Activated naive CD4-positive, alpha-beta T cell treated with anti-CD3 and anti-CD28 coated beads, Interleukin-2, amount 10 ng/mL, durations not matched to agents 7 days and 5 days (primary cell): ENCODE measurements around the gene CCDC87.
A peak's percentile ranks its signal among the peaks of the same experiment; 100 is the strongest.

Source experiments
- CTCF ChIA-PET: fragments of 350-600 bp; sonication (Branson Sonifier 250); formaldehyde crosslinking; loops from one replicate; lab custom pipeline; 2021; ENCODE audit warnings: antibody characterized with exemption; lab: Charles Lee
- DNase-seq: peaks from one replicate; pipeline ENCODE4 v3.0.0-alpha.2; 2020
- H3K27ac Mint-ChIP-seq: one replicate; pipeline ENCODE4 v1.8.0; 2021; ENCODE audit warnings: mild to moderate bottlenecking, moderate library complexity, mixed read lengths
- H3K27me3 Mint-ChIP-seq: one replicate; pipeline ENCODE4 v1.8.0; 2021; ENCODE audit warnings: mild to moderate bottlenecking, mixed read lengths
- H3K36me3 Mint-ChIP-seq: one replicate; pipeline ENCODE4 v1.8.0; 2021; ENCODE audit warnings: mixed read lengths
- H3K4me1 Mint-ChIP-seq: one replicate; pipeline ENCODE4 v1.8.0; 2021; ENCODE audit warnings: mixed read lengths
- H3K4me3 Mint-ChIP-seq: one replicate; pipeline ENCODE4 v1.8.0; 2021; ENCODE audit warnings: mild to moderate bottlenecking, moderate library complexity, mixed read lengths
- H3K9me3 Mint-ChIP-seq: one replicate; pipeline ENCODE4 v1.8.0; 2021; ENCODE audit warnings: mixed read lengths

CCDC87 gene

DNA sequence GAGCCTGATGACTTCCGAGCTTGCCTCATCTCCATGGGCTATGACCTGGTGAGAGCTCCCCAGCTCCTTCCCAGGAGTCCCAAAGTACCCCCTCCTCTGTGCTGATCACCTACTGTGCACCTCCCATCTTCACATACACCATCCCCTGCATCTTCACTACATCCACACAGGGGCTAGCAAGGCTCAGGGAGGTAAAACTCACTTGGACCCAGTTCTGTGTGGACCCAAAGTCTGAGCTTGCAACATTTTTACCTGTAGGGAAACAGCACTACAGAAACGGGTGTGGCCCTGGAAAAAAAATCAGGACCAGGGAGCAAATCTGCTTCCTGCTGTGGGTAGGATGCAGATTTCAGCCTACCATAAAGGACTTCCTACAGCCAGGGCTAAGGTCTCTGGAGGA, 30.6 kb downstream of the CCDC87 start:
- Mint-ChIP-seq H3K9me3 (no peaks in the 10 kb centered on the region), H3K36me3 (no peaks in the 10 kb centered on the region), H3K4me1 (peaks cover 3% of the 10 kb centered on the region), H3K4me3 (no peak overlapping the region), H3K27ac (no peak overlapping the region), H3K27me3 (peaks cover 61% of the 10 kb centered on the region)
- CTCF ChIA-PET = interaction anchor here (5.1 kb wide), 1 partner anchor 16 kb away, joined by 19 read pairs; no protein-coding TSS in a partner anchor
- no peak for DNase-seq

DNA sequence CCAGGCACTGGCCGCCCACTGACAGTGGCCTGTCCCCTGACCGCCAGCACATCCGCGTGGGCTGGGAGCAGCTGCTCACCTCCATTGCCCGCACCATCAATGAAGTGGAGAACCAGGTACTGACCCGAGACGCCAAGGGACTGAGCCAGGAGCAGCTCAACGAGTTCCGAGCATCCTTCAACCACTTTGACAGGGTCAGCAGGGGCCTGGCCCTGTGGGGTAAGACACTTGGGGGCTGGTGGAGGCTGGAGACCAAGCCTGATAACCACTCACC, 31.0 kb downstream of the CCDC87 start:
- DNase-seq = no peak
- Mint-ChIP-seq H3K4me1 (peaks cover 3% of the 10 kb centered on the region), H3K27ac (no peak overlapping the region), H3K9me3 (no peaks in the 10 kb centered on the region), H3K36me3 (no peaks in the 10 kb centered on the region), H3K4me3 (no peak overlapping the region), H3K27me3 (peaks cover 61% of the 10 kb centered on the region)
- CTCF ChIA-PET = interaction anchor here (5.1 kb wide), 1 partner anchor 17 kb away, joined by 19 read pairs; no protein-coding TSS in a partner anchor

DNA sequence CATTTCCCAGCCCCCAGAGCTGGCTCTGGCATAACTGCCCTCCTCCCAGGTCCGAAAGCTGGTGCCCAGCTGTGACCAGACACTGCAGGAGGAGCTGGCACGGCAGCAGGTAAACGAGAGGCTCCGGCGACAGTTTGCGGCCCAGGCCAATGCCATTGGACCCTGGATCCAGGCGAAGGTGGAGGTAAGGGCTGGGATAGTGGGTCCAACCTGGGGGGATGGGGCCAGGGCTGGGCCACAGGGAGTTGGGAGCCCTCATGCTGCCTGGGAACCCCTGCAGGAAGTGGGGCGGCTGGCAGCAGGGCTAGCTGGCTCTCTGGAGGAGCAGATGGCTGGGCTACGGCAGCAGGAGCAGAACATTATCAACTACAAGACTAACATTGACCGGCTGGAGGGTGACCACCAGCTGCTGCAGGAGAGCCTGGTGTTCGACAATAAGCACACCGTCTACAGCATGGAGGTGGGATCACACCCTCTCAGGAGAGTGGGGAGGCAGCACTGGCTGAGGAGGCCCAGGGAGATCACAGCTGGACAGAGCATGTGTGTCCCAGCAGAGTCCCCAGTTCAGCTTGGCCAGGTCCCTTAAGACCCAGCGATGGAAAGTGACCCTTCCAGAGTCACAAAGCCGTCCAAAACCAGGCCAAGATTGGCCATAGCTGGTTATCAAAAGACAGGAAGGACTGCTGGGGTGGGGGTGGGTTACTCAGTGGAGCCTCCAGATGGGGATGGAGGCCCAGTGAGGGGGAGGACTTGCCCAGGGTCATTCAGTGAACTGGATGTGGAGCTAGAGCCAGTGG, 31.5 kb downstream of the CCDC87 start:
- peaks cover 59% of the 10 kb centered on the region for H3K27me3 Mint-ChIP-seq
- no peak overlapping the region for H3K27ac Mint-ChIP-seq
- H3K4me1 Mint-ChIP-seq = peaks cover 3% of the 10 kb centered on the region
- no peak overlapping the region for H3K4me3 Mint-ChIP-seq
- no peak for DNase-seq
- CTCF ChIA-PET = interaction anchor here (5.1 kb wide), 1 partner anchor 17 kb away, joined by 19 read pairs; no protein-coding TSS in a partner anchor
- H3K9me3 Mint-ChIP-seq = no peaks in the 10 kb centered on the region
- H3K36me3 Mint-ChIP-seq = no peaks in the 10 kb centered on the region

DNA sequence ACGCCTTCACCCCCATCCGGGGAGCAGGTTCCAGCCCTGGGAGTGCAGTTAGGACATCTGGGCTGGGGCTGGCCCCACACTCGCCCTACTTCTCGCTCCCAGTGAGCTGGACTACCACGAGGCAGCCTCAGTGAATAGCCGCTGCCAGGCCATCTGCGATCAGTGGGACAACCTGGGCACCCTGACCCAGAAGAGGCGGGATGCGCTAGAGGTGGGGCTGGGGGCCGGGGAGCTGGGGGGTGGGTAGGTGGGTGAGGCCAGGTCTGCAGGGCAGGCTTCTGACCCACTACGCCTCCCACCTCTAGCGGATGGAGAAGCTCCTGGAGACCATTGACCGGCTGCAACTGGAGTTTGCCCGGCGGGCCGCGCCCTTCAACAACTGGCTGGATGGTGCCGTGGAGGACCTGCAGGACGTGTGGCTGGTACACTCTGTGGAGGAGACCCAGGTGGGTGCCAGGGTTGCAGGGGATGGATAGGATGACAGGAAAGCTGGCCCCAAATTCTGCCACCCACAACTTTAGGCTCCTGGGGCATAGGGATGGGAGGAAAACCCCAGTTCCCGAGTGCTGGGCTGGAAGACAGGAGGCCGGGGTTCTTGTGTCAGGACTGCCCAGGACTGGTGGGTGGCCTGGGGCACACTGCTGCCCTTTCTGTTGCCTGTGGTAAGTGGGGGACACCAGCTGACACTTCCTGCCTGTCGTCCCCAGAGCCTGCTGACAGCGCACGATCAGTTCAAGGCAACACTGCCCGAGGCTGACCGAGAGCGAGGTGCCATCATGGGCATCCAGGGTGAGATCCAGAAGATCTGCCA, 32.8 kb downstream of the CCDC87 start:
- H3K9me3 Mint-ChIP-seq = no peaks in the 10 kb centered on the region
- no peaks in the 10 kb centered on the region for H3K36me3 Mint-ChIP-seq
- peaks cover 59% of the 10 kb centered on the region for H3K27me3 Mint-ChIP-seq
- DNase-seq = no peak
- no peak overlapping the region for H3K4me3 Mint-ChIP-seq
- H3K27ac Mint-ChIP-seq = no peak overlapping the region
- CTCF ChIA-PET = interaction anchor here (5.1 kb wide), 1 partner anchor 19 kb away, joined by 19 read pairs; no protein-coding TSS in a partner anchor
- H3K4me1 Mint-ChIP-seq = peaks cover 3% of the 10 kb centered on the region

DNA sequence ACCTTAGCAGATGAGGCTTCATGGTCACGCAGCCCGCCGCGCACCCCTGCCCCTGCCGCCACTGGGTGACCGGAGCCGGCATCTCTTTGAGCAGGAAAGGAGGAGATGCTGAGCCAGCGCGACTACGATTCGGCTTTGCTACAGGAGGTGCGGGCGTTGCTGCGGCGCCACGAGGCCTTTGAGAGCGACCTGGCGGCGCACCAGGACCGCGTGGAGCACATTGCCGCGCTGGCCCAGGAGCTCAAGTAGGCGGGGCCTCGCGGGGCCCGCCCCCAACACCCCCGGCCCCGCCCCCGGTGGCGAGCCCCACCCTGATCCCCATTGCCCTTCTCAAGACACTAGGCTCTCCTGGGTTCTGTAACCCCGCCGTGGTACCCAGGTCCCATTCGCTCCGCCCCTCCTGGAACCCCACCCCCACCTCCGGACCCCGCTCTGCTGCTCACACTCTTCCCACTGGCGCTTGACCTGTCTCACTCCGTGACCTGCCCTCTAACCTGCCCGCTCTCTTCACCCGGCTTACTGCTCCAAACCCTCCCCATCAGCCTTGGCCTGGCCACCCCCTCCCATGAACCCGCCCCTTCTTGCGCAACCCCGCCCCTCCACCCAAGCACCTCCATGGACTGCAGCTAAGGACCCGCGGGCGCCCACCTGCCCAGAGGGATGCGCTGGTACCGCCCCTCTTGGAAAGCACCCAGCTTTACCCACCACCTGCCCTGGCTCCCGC, 33.6 kb downstream of the CCDC87 start:
- DNase-seq = peak; percentile 49

DNA sequence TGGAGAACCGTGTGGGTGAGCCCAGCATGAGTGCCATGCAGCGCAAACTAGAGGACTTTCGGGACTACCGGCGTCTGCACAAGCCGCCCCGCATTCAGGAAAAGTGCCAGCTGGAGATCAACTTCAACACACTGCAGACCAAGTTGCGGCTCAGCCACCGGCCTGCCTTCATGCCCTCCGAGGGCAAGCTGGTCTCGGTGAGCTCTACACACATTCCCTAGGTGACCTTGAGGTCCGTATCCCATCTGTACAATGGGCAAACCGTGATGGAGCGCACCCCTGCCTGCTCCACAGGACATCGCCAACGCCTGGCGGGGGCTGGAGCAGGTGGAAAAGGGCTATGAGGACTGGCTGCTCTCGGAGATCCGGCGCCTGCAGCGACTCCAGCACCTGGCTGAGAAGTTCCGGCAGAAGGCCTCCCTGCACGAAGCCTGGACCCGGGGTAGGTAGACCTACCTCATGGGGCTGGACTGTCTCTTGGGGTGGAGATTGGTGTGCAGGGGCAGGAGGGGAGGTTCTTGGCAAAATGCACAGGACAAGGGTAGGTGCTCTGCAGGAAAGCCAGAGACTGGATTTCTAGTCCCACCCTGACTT, 35.0 kb downstream of the CCDC87 start:
- peaks cover 66% of the 10 kb centered on the region for H3K27me3 Mint-ChIP-seq
- no peak overlapping the region for H3K27ac Mint-ChIP-seq
- H3K4me3 Mint-ChIP-seq = no peak overlapping the region
- CTCF ChIA-PET = no interaction called here
- H3K4me1 Mint-ChIP-seq = peaks cover 3% of the 10 kb centered on the region
- no peak for DNase-seq
- H3K9me3 Mint-ChIP-seq = no peaks in the 10 kb centered on the region
- H3K36me3 Mint-ChIP-seq = no peaks in the 10 kb centered on the region

More for the DNA sequence above, 33.6 kb downstream of the CCDC87 start:
- Mint-ChIP-seq H3K36me3 (no peaks in the 10 kb centered on the region), H3K9me3 (no peaks in the 10 kb centered on the region), H3K27ac (no peak overlapping the region), H3K27me3 (peaks cover 62% of the 10 kb centered on the region), H3K4me1 (peaks cover 3% of the 10 kb centered on the region), H3K4me3 (no peak overlapping the region)
- CTCF ChIA-PET = interaction anchor here (5.1 kb wide), 1 partner anchor 19 kb away, joined by 19 read pairs; no protein-coding TSS in a partner anchor

DNA sequence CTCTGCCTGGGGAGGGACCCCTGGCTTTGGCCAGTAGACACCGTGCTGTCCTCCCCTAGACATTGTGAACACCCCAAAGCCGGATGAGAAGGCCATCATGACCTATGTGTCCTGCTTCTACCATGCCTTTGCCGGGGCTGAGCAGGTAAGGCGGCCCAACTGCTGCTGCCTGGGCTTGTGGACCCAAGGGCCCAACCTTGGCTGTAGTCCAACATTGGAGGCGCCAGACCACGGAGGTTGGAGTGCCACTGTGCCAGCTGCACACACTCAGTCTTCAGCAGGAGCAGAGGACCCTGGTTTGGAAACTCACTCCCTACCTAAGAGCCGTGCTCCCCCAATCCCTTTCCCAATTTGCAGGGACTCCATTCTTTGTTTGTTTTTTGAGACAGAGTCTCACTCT, 36.8 kb downstream of the CCDC87 start:
- no peak for DNase-seq
- H3K27ac Mint-ChIP-seq = no peak overlapping the region
- CTCF ChIA-PET = no interaction called here
- no peak overlapping the region for H3K4me3 Mint-ChIP-seq
- peaks cover 61% of the 10 kb centered on the region for H3K27me3 Mint-ChIP-seq
- H3K9me3 Mint-ChIP-seq = no peaks in the 10 kb centered on the region
- H3K4me1 Mint-ChIP-seq = peaks cover 3% of the 10 kb centered on the region
- no peaks in the 10 kb centered on the region for H3K36me3 Mint-ChIP-seq

DNA sequence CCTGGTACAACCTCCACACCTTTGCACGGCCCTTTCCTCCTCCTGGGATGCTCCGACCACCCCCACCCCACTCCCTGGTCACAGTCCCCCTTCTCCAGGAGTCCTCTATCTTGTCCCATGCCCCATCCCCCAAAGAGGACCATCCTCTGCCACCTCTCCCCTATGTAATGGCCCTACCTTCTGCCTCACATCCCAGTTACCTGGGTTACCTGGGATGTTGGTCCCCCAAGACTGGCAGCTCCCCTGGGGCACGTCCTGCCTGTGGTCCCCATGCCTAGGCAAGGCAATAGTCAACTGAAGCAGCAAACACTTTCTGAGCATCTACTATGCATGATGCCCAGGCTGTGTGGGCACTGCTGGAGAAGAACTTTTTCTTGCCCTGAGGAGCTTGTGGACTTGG, 37.4 kb downstream of the CCDC87 start:
- Mint-ChIP-seq H3K9me3 (no peaks in the 10 kb centered on the region), H3K36me3 (no peaks in the 10 kb centered on the region), H3K27ac (no peak overlapping the region), H3K27me3 (peaks cover 59% of the 10 kb centered on the region), H3K4me3 (no peak overlapping the region), H3K4me1 (peaks cover 3% of the 10 kb centered on the region)
- DNase-seq = no peak
- CTCF ChIA-PET = no interaction called here

DNA sequence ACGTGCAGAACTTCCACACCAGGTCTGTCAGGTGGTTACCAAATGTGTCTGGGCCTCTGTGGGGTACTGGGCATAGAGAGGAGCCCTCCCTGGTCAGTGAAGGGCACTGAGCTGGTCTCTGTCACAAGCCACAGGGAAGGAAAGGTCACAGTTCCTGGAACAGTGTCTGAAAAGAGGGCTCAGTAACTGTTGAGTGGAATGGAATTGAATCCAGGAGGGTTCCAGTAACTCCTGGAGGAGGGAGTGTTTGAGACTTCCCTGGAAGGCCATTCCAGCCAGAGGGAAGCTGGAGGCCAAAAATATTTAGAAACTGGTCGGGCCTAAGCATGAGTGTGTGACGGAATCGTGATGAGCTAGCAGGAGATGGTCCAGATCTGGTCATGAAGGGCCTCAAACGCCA, 38.3 kb downstream of the CCDC87 start:
- CTCF ChIA-PET = no interaction called here

DNA sequence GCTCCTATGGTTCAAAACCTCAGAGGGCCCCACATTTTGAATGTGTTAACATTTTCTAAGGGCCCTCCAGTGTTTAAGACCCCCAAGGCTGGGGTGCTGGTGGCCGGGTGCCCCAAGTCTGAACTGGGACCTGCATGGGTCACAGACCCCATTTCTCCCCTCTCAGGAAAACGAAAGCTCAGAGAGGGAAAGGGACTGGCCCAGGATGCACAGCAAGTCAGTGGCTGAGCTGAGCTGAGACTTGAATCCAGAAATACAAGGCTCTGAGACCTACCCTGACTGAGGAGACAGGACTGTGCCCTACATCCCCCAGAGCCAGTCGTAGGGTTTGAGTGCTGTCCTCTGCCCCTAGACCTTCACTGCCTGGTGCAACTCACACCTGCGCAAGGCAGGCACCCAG, 42.0 kb downstream of the CCDC87 start:
- CTCF ChIA-PET = no interaction called here
- Mint-ChIP-seq H3K27me3 (peaks cover 56% of the 10 kb centered on the region), H3K36me3 (no peaks in the 10 kb centered on the region), H3K4me3 (no peak overlapping the region), H3K27ac (no peak overlapping the region), H3K9me3 (no peaks in the 10 kb centered on the region), H3K4me1 (peaks cover 7% of the 10 kb centered on the region)
- DNase-seq = no peak

More for the DNA sequence above, 38.3 kb downstream of the CCDC87 start:
- peaks cover 3% of the 10 kb centered on the region for H3K4me1 Mint-ChIP-seq
- no peaks in the 10 kb centered on the region for H3K9me3 Mint-ChIP-seq
- no peak overlapping the region for H3K27ac Mint-ChIP-seq
- H3K27me3 Mint-ChIP-seq = peaks cover 57% of the 10 kb centered on the region
- H3K36me3 Mint-ChIP-seq = no peaks in the 10 kb centered on the region
- DNase-seq = no peak
- no peak overlapping the region for H3K4me3 Mint-ChIP-seq

DNA sequence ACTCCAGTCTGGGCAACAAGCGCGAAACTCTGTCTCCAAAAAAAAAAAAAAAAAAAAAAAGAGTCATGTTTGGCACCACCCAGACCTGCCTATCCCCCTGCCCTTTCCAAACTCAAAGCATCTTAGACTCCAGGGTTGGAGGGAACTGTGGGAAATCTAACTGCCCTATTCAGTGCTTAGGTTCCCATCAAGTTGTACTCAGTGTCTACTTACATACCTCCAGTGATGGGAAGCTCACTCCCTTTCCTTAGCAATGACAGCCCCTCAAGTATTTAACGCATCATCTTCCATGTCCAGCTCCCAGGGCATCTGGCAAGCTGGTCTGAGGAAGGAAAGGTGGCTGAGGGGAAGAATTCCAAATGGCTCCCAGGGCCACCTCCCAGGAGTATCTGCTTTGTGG, 43.2 kb downstream of the CCDC87 start:
- no peak overlapping the region for H3K27ac Mint-ChIP-seq
- peaks cover 11% of the 10 kb centered on the region for H3K4me1 Mint-ChIP-seq
- H3K4me3 Mint-ChIP-seq = no peak overlapping the region
- no peaks in the 10 kb centered on the region for H3K36me3 Mint-ChIP-seq
- DNase-seq = no peak
- H3K27me3 Mint-ChIP-seq = peaks cover 45% of the 10 kb centered on the region
- CTCF ChIA-PET = no interaction called here
- no peaks in the 10 kb centered on the region for H3K9me3 Mint-ChIP-seq

DNA sequence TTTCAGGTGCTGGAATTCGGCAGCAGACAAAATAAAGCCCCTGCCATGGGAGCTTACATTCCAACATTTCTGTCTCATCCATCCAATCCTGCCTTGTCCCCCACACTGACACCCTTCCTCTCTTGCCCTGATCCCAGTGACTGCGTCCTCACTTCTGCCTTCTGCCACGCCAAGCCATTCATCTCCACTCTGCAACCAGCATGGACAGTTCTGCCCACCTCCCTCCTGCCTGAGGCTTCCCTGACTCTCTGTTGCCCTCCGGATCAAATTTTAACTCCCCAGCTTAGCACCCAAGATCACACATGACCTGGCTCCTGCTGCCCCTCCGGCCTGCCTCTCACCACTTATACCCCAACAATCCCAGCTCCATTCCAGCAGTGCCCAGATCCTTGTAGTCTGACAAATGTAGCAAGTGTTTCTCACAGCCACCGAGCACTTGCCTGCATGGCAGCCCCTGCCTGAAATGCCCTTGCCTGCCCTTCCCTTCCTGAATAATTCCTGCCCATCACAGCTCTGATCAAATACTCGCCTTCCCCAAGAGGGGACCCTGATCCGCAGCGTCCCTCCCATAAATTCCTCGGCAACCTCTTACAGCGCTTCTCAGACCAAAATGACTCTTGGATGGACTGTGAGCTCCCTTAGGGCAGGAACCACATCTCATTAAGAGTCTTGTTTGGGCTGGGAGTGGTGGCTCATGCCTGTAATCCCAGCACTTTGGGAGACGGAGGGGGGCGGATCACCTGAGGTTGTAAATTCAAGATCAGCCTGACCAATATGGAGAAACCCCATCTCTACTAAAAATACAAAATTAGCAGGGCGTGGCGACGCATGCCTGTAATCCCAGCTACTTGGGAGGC, 43.9 kb downstream of the CCDC87 start:
- Mint-ChIP-seq H3K27me3 (peaks cover 39% of the 10 kb centered on the region), H3K4me3 (peak overlapping the region; percentile 13), H3K36me3 (no peaks in the 10 kb centered on the region), H3K4me1 (peaks cover 16% of the 10 kb centered on the region), H3K9me3 (no peaks in the 10 kb centered on the region), H3K27ac (no peak overlapping the region)
- DNase-seq = no peak
- CTCF ChIA-PET = no interaction called here

DNA sequence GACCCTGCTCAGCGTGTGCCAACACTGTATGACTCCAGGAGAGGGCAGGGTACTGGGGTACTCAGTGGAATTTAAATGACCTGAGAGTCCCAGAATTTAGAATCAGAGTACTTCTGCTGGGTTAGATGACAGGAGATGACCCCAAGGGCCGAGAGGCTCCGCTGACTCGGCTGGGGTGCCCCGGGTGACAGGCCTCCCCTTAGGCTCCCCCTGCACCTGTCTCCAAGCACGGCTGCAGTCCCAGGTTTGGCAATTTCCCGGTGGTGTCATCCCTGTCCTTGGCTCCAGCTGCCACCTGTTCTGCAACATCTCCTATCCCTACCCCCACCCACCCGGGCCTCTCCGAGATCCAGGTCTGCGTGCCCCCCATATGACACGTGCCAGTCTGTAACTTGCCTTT, 44.8 kb downstream of the CCDC87 start:
- peaks cover 26% of the 10 kb centered on the region for H3K4me1 Mint-ChIP-seq
- CTCF ChIA-PET = no interaction called here
- H3K27me3 Mint-ChIP-seq = peaks cover 37% of the 10 kb centered on the region
- H3K9me3 Mint-ChIP-seq = no peaks in the 10 kb centered on the region
- DNase-seq = no peak
- peaks cover 6% of the 10 kb centered on the region for H3K36me3 Mint-ChIP-seq
- no peak overlapping the region for H3K4me3 Mint-ChIP-seq
- no peak overlapping the region for H3K27ac Mint-ChIP-seq
